Natural killer cell (primary cell): ENCODE data around the gene MBD6. TPM values are rescaled to one million over a fixed set of nuclear protein-coding genes. Genes with fewer than 3 reads are reported as not detected.

ENCODE experiments used
- ATAC-seq, 3 donors: fragments of 150-1000 bp in 2 of 3; fragments of 200-7000 bp in 1 of 3; cut with Tn5 transposase; 1 replicate in 1 of 3; 2 replicates in 2 of 3; pipeline ENCODE4 v1.10.0; 2021; ENCODE audit warnings: mild to moderate bottlenecking in 2 of 3, moderate library complexity in 2 of 3
- DNase-seq, 2 donors: peaks; one replicate each; pipeline versions ENCODE4 v3.0.0 to v3.0.0-alpha.2; 2013 to 2021; ENCODE audit warnings: mixed read lengths in 1 of 2
- H3K27ac ChIP-seq: one replicate; pipeline ENCODE4 v1.5.1; 2013; ENCODE audit warnings: mild to moderate bottlenecking, low read length
- H3K27me3 ChIP-seq: one replicate; pipeline ENCODE4 v1.6.1; 2013; ENCODE audit warnings: low read length; ENCODE audit not compliant: control insufficient read depth, insufficient read depth
- H3K36me3 ChIP-seq: one replicate; pipeline ENCODE4 v1.6.1; 2013; ENCODE audit warnings: low read length; ENCODE audit not compliant: control insufficient read depth, insufficient read depth
- H3K4me1 ChIP-seq: one replicate; pipeline ENCODE4 v1.6.1; 2013; ENCODE audit warnings: low read length; ENCODE audit not compliant: control insufficient read depth, insufficient read depth
- H3K4me3 ChIP-seq: one replicate; pipeline ENCODE4 v1.5.1; 2013; ENCODE audit warnings: low read length
- H3K9me3 ChIP-seq: one replicate; pipeline ENCODE4 v1.6.1; 2013; ENCODE audit warnings: low read length; ENCODE audit not compliant: control insufficient read depth, insufficient read depth
- H3K27ac Mint-ChIP-seq, 2 donors: one replicate each; pipeline ENCODE4 v1.8.0; 2022; ENCODE audit warnings: mild to moderate bottlenecking in 2 of 2, mixed read lengths in 2 of 2, moderate library complexity in 1 of 2
- H3K27me3 Mint-ChIP-seq, 2 donors: one replicate each; pipeline ENCODE4 v1.8.0; 2022; ENCODE audit warnings: low read depth in 2 of 2, mixed read lengths in 2 of 2
- H3K36me3 Mint-ChIP-seq: one replicate; pipeline ENCODE4 v1.8.0; 2022; ENCODE audit warnings: mixed read lengths
- H3K4me1 Mint-ChIP-seq, 2 donors: one replicate each; pipeline ENCODE4 v1.8.0; 2022; ENCODE audit warnings: mixed read lengths in 2 of 2
- H3K4me3 Mint-ChIP-seq: one replicate; pipeline ENCODE4 v1.8.0; 2022; ENCODE audit warnings: mild to moderate bottlenecking, moderate library complexity, mixed read lengths
- H3K9me3 Mint-ChIP-seq, 2 donors: one replicate each; pipeline ENCODE4 v1.8.0; 2022; ENCODE audit warnings: mixed read lengths in 2 of 2
- WGBS: methylation state at CpG from one replicate; pipeline ENCODE4 v1.1.7; 2013; ENCODE audit warnings: missing lambda C conversion rate; ENCODE audit not compliant: insufficient coverage; 5-methylcytosine and 5-hydroxymethylcytosine counted together
- intact Hi-C: fragments of 100-400 bp; cut with micrococcal nuclease; formaldehyde crosslinking; loops from one replicate; pipeline ENCODE4 v1.14.2; 2022
- total RNA-seq, 4 donors: library from RNA; stranded (reverse); fragments of 120-200 nt in 1 of 4; gene quantifications; one replicate each; pipeline versions ENCODE4 v1.2.3 to v1.2.4, GENCODE V29; 2013 to 2022
- TF ChIP-seq, protein P1 (sequence below): fragments of 200-600 bp; IDR thresholded peaks from one replicate; pipeline ENCODE4 v1.8.0; 2022; ENCODE audit warnings: antibody characterized with exemption

The MBD6 gene
- total RNA-seq, 3 donors from 2014 or later (not counting 1 experiment from before 2014, with no cell fraction given) = 130 to 142 (median 139) TPM

DNA sequence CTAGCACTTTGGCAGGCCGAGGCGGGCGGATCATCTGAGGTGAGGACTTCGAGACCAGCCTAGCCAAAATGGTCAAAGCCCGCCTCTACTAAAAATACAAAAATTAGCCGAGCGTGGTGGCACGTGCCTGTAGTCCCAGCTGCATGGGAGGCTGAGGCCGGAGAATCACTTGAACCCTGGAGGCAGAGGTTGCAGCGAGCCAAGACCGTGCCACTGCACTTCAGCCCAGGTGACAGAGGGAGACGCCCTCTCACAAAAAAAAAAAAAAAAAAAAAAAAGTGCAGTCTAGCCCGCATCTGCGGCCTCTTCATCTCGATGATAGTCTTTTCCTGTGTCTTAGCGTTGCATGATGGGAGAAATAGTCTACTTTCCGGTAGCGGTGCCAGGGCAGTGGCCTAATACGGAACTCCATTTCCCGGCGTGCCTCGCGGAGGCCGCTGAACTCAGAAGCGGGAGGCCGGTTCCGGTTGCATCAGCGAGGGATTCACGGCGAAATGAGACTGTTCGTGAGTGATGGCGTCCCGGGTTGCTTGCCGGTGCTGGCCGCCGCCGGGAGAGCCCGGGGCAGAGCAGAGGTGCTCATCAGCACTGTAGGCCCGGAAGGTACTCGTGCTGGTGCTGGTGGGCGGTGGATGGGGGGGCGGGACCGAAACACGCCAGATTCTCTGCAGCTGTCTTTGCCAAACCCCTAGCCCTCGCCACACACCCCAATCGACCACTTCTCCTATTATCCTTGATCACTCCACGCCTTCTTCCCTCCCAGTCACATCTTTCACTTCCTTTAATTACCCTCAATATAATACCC lies 34.8 kb upstream of the MBD6 start, which contains the start of gene MARS1:
MARS1 (plus strand) TSS at position 472 of the 805 bp plus-strand sequence; CDS start at position 495, 23 bp downstream.
- Histone ChIP-seq H3K27me3 (no peaks in the 10 kb centered on the region), H3K27ac (peak within 1 kb of the TSS; percentile 79), H3K36me3 (peaks cover 30% of the 10 kb centered on the region), H3K4me3 (peak within 1 kb of the TSS; percentile 86), H3K4me1 (peaks cover 20% of the 10 kb centered on the region), H3K9me3 (no peaks in the 10 kb centered on the region)
- Mint-ChIP-seq H3K27ac (peak within 1 kb of the TSS; percentile 88 to 92), H3K9me3 (no peaks in the 10 kb centered on the region), H3K4me3 (peak within 1 kb of the TSS; percentile 92), H3K27me3 (no peaks in the 10 kb centered on the region), H3K4me1 (peaks cover 23 to 34% of the 10 kb centered on the region in 2 donors), H3K36me3 (peaks cover 11% of the 10 kb centered on the region)
- TF ChIP-seq, protein P1, sequence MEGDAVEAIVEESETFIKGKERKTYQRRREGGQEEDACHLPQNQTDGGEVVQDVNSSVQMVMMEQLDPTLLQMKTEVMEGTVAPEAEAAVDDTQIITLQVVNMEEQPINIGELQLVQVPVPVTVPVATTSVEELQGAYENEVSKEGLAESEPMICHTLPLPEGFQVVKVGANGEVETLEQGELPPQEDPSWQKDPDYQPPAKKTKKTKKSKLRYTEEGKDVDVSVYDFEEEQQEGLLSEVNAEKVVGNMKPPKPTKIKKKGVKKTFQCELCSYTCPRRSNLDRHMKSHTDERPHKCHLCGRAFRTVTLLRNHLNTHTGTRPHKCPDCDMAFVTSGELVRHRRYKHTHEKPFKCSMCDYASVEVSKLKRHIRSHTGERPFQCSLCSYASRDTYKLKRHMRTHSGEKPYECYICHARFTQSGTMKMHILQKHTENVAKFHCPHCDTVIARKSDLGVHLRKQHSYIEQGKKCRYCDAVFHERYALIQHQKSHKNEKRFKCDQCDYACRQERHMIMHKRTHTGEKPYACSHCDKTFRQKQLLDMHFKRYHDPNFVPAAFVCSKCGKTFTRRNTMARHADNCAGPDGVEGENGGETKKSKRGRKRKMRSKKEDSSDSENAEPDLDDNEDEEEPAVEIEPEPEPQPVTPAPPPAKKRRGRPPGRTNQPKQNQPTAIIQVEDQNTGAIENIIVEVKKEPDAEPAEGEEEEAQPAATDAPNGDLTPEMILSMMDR = no peak
- intact Hi-C loops = loop anchor here (1.0 to 2.0 kb wide), 2 partner anchors 8 to 35 kb away; partner anchors contain the start of genes ARHGAP9 and MBD6
- DNase-seq (peak; percentile 83 to 97), ATAC-seq (peak; percentile 96 to 99 (median 98))
- 14% methylated on average over 47 of the region's 47 CpGs for WGBS

DNA sequence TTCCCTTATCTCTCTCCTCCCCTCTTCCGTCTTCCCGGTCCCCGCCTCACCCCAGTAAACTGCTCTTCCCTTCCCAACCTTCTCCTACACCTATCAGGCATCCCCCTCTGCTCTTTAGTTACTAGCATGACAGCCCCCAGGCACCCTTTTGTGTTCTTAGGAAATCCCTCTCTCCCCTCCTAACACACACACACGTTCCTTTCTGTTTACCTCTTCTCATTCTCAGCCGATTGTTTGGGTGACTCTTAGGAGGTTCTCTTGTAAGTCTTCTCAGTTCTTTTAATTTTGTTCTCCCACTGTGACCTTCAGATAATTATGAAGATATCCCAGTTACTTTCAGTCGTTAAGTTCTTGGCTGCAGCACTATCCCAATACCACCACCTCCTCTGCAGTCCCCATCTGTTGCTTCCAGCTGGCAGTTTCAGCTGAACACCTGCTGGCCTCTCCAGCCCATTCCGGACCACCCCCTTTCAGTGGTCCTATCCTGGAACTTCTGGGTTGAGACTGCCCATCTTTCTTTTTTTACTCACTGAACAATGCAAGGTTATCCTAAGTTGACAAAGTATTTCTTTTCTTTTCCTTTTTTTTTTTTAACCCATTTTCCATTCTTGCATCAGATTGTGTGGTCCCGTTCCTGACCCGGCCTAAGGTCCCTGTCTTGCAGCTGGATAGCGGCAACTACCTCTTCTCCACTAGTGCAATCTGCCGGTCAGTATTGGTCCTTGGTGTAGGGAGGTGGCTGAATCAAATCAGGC lies 34.0 kb upstream of the MBD6 start:
- Mint-ChIP-seq H3K9me3 (no peaks in the 10 kb centered on the region), H3K27ac (peak overlapping the region; percentile 88 to 92), H3K36me3 (peaks cover 11% of the 10 kb centered on the region), H3K27me3 (no peaks in the 10 kb centered on the region), H3K4me1 (peaks cover 23 to 29% of the 10 kb centered on the region in 2 donors), H3K4me3 (peak overlapping the region; percentile 92)
- no peaks in the 10 kb centered on the region for H3K27me3 ChIP-seq
- TF ChIP-seq, protein P1 = no peak
- DNase-seq (no peak), ATAC-seq (peak in 1 of 3 donors; percentile 0)
- H3K27ac ChIP-seq = peak overlapping the region; percentile 79
- H3K4me3 ChIP-seq = peak overlapping the region; percentile 86
- WGBS = 28% methylated on average over 10 of the region's 11 CpGs
- intact Hi-C loops = no loop called here
- peaks cover 32% of the 10 kb centered on the region for H3K36me3 ChIP-seq
- no peaks in the 10 kb centered on the region for H3K9me3 ChIP-seq
- peaks cover 20% of the 10 kb centered on the region for H3K4me1 ChIP-seq

DNA sequence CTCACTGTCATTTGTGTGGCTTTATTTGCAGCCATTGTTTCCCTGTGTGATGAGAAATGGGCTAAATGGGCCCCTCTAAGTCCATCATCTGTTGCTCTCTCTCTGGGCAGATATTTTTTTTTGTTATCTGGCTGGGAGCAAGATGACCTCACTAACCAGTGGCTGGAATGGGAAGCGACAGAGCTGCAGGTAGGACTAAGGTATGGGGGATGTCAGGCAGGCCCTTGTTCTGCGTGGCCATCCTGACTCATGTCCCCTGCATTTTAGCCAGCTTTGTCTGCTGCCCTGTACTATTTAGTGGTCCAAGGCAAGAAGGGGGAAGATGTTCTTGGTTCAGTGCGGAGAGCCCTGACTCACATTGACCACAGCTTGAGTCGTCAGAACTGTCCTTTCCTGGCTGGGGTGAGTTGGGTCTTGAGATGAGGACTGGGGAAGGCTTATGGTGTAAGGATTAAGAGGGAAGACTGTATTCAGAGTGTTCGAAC lies 33.4 kb upstream of the MBD6 start:
- H3K9me3 ChIP-seq = no peaks in the 10 kb centered on the region
- Mint-ChIP-seq H3K27me3 (no peaks in the 10 kb centered on the region), H3K36me3 (peaks cover 11% of the 10 kb centered on the region), H3K4me3 (peak overlapping the region; percentile 92), H3K4me1 (peaks cover 23 to 29% of the 10 kb centered on the region in 2 donors), H3K27ac (peak overlapping the region; percentile 88 to 92), H3K9me3 (no peaks in the 10 kb centered on the region)
- TF ChIP-seq, protein P1 = no peak
- no peak for DNase-seq
- intact Hi-C loops = no loop called here
- H3K27me3 ChIP-seq = no peaks in the 10 kb centered on the region
- H3K4me3 ChIP-seq = no peak overlapping the region
- no peak for ATAC-seq
- H3K27ac ChIP-seq = no peak overlapping the region
- 91% methylated on average over 4 of the region's 5 CpGs for WGBS
- H3K4me1 ChIP-seq = peaks cover 20% of the 10 kb centered on the region
- peaks cover 34% of the 10 kb centered on the region for H3K36me3 ChIP-seq
